ENCODE measurements around the gene KLHL12.

- TF ChIP-seq CTCF (conservative IDR thresholded peaks at IDR 0.05; ENCODE audit: low read depth, low read length) (no peak), EZH2 (IDR thresholded peaks at IDR 0.05; ENCODE audit: borderline replicate concordance, low read depth, low read length, poor library complexity, severe bottlenecking) (no peak)
Observed at GRCh38 chr1:202919615-202920014, 7.4 kb downstream of the KLHL12 start.
